HepG2 (cell line): ENCODE data around the gene PRKN.

Experiments used
- ARNTL ChIP-seq: sonication (generic); formaldehyde crosslinking; IDR thresholded peaks from 2 replicates; pipeline ENCODE4 v1.4.0; 2020; ENCODE audit warnings: mild to moderate bottlenecking, missing genetic modification reagents
- ATF3 ChIP-seq: sonication (generic); formaldehyde crosslinking; IDR thresholded peaks from 2 replicates; pipeline ENCODE4 v1.4.0; 2020; ENCODE audit warnings: missing genetic modification reagents
- CTCF ChIP-seq: sonication (generic); formaldehyde crosslinking; IDR thresholded peaks from 2 replicates; pipeline ENCODE4 v1.5.0; 2020; ENCODE audit warnings: mild to moderate bottlenecking, missing genetic modification reagents, moderate library complexity
- EP300 ChIP-seq, 3 experiments: sonication (generic) in 1 of 3; formaldehyde crosslinking in 1 of 3; IDR thresholded peaks; 2 replicates each; pipeline versions ENCODE4 v1.5.1 to v1.6.1; 2011 to 2020; ENCODE audit warnings: low read depth in 2 of 3, low read length in 2 of 3, borderline replicate concordance in 1 of 3, improper control_type of control experiment in 1 of 3, mild to moderate bottlenecking in 1 of 3, missing genetic modification reagents in 1 of 3, moderate library complexity in 1 of 3
- EZH2 ChIP-seq: conservative IDR thresholded peaks from 2 replicates; pipeline ENCODE4 v1.6.1; 2012; ENCODE audit warnings: mild to moderate bottlenecking, low read depth, low read length, moderate library complexity
- HNF1B ChIP-seq: sonication (generic); formaldehyde crosslinking; IDR thresholded peaks from 2 replicates; pipeline ENCODE4 v1.5.1; 2020; ENCODE audit warnings: mild to moderate bottlenecking, moderate library complexity, missing genetic modification reagents
- KLF6 ChIP-seq: IDR thresholded peaks from 2 replicates; pipeline ENCODE4 v1.8.0; 2016; ENCODE audit warnings: missing biosample characterization, missing genetic modification reagents
- MXI1 ChIP-seq: IDR thresholded peaks from 3 replicates; pipeline ENCODE4 v1.6.1; 2012; ENCODE audit warnings: low read depth, low read length, inconsistent platforms, borderline replicate concordance
- PHB2 ChIP-seq: fragments of 450-650 bp; IDR thresholded peaks from 2 replicates; pipeline ENCODE4 v1.6.1; 2018; ENCODE audit not compliant: partially characterized antibody
- USF2 ChIP-seq, 2 experiments: sonication (generic) in 1 of 2; formaldehyde crosslinking in 1 of 2; IDR thresholded peaks; 2 replicates each; pipeline versions ENCODE4 v1.5.1 to v1.6.1; 2011 to 2020; ENCODE audit warnings: borderline replicate concordance in 1 of 2, low read depth in 1 of 2, low read length in 1 of 2, mild to moderate bottlenecking in 1 of 2, missing genetic modification reagents in 1 of 2, moderate library complexity in 1 of 2
- ZBTB49 ChIP-seq: sonication (generic); formaldehyde crosslinking; IDR thresholded peaks from 2 replicates; pipeline ENCODE4 v1.4.0; 2020; ENCODE audit warnings: missing genetic modification reagents, borderline replicate concordance
- ZNF362 ChIP-seq: sonication (generic); formaldehyde crosslinking; IDR thresholded peaks from 2 replicates; pipeline ENCODE4 v1.4.0; 2020; ENCODE audit warnings: missing genetic modification reagents, mild to moderate bottlenecking, borderline replicate concordance
- ZNF383 ChIP-seq: sonication (generic); formaldehyde crosslinking; IDR thresholded peaks from 2 replicates; pipeline ENCODE4 v1.4.0; 2020; ENCODE audit warnings: missing genetic modification reagents, mild to moderate bottlenecking, borderline replicate concordance
- ZNF850 ChIP-seq: sonication (generic); formaldehyde crosslinking; conservative IDR thresholded peaks from 2 replicates; pipeline ENCODE4 v1.9.0; 2021; ENCODE audit warnings: mild to moderate bottlenecking, missing genetic modification reagents

GRCh38 chr6:161349886-161350285 is 1377.7 kb downstream of the PRKN start:
- TF ChIP-seq ZNF850 (CRISPR knock-in tag) (no peak), CTCF (CRISPR knock-in tag) (no peak), ARNTL (no peak), ATF3 (CRISPR knock-in tag) (no peak), USF2 (IDR thresholded peaks at IDR 0.05; ENCODE audit: low read depth, low read length) (no peak), USF2 (CRISPR knock-in tag; IDR thresholded peaks at IDR 0.05; ENCODE audit: borderline replicate concordance) (no peak), KLF6 (no peak), ZNF362 (no peak), PHB2 (no peak), EP300 (IDR thresholded peaks at IDR 0.05; ENCODE audit: low read depth in 2 of 2, low read length in 2 of 2) (no peak), EP300 (CRISPR knock-in tag; IDR thresholded peaks at IDR 0.05; ENCODE audit: borderline replicate concordance) (no peak), HNF1B (no peak), MXI1 (no peak), EZH2 (no peak), ZBTB49 (CRISPR knock-in tag) (no peak), ZNF383 (CRISPR knock-in tag) (no peak)
